Osteocyte (in vitro differentiated cells): ENCODE measurements around the gene SMIM9. TPM values are rescaled to one million over a fixed set of nuclear protein-coding genes. Genes with fewer than 3 reads are reported as not detected.

Source experiments
- DNase-seq: peaks from one replicate; pipeline ENCODE4 v3.0.0; 2021; ENCODE audit warnings: mixed read lengths; ENCODE audit not compliant: unreplicated experiment; ENCODE audit errors: extremely low spot score
- H3K27ac Mint-ChIP-seq: one replicate; pipeline ENCODE4 v1.8.0; 2021; ENCODE audit warnings: mild to moderate bottlenecking, mixed read lengths; ENCODE audit not compliant: unreplicated experiment
- H3K27me3 Mint-ChIP-seq: one replicate; pipeline ENCODE4 v1.8.0; 2021; ENCODE audit warnings: mixed read lengths; ENCODE audit not compliant: unreplicated experiment
- H3K36me3 Mint-ChIP-seq: one replicate; pipeline ENCODE4 v1.8.0; 2021; ENCODE audit warnings: mixed read lengths; ENCODE audit not compliant: unreplicated experiment
- H3K4me1 Mint-ChIP-seq: one replicate; pipeline ENCODE4 v1.8.0; 2021; ENCODE audit warnings: mixed read lengths; ENCODE audit not compliant: unreplicated experiment
- H3K4me3 Mint-ChIP-seq: one replicate; pipeline ENCODE4 v1.8.0; 2021; ENCODE audit warnings: mild to moderate bottlenecking, moderate library complexity, mixed read lengths; ENCODE audit not compliant: unreplicated experiment
- H3K9me3 Mint-ChIP-seq: one replicate; pipeline ENCODE4 v1.8.0; 2021; ENCODE audit warnings: mixed read lengths; ENCODE audit not compliant: unreplicated experiment
- CTCF ChIP-seq: fragments of 200-600 bp; sonication (generic); IDR thresholded peaks from 2 replicates; pipeline ENCODE4 v1.5.0; 2021; ENCODE audit warnings: antibody characterized with exemption, mild to moderate bottlenecking, moderate library complexity
- total RNA-seq: library from RNA; stranded (reverse); gene quantifications from 2 replicates; pipeline ENCODE4 v1.2.1, GENCODE V29; 2021

SMIM9 gene
- total RNA-seq, 1 donor from 2014 or later: not detected

DNA sequence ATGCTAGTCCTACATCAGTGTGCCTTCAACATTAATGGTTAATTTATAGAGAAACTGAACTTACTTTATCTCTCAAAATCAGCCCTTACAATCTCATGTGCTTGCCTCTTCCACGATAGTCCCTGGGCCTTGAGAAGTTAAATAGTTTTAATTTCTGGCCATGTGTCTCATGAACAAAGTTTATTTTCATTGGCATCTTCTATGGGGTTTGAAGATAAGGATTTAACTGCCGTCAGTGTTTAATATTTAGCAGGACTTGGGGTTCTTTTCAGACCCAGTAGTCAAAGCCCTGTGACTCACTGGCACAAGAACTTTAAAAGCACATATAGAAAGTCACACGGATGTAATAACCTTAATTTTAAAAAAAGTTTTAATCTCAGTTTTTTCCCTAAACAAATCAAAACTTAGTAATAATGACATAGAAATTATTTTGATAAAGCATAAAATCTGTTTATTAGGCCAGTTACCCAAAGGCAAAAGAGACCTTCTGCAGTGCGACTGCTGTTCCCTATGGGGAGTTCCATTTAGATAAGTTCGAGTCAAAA lies 19.1 kb downstream of the SMIM9 start:
- no peak for DNase-seq
- Mint-ChIP-seq H3K4me3 (no peak overlapping the region), H3K36me3 (no peaks in the 10 kb centered on the region), H3K9me3 (peaks cover 11% of the 10 kb centered on the region), H3K4me1 (no peaks in the 10 kb centered on the region), H3K27ac (no peak overlapping the region), H3K27me3 (peaks cover 25% of the 10 kb centered on the region)
- no peak for TF ChIP-seq CTCF

- no peak overlapping the region for H3K4me3 Mint-ChIP-seq
- no peak overlapping the region for H3K27ac Mint-ChIP-seq
- H3K27me3 Mint-ChIP-seq: peaks cover 22% of the 10 kb centered on the region
- H3K9me3 Mint-ChIP-seq: peaks cover 12% of the 10 kb centered on the region
- H3K36me3 Mint-ChIP-seq: no peaks in the 10 kb centered on the region
- no peak for DNase-seq
- H3K4me1 Mint-ChIP-seq: no peaks in the 10 kb centered on the region
- TF ChIP-seq CTCF: no peak
These were observed 20.7 kb downstream of the SMIM9 start for GRCh38 chrX:154813801-154814200.

GRCh38 chrX:154812341-154813101 lies 21.9 kb downstream of the SMIM9 start:
- no peaks in the 10 kb centered on the region for H3K4me1 Mint-ChIP-seq
- no peak overlapping the region for H3K4me3 Mint-ChIP-seq
- H3K27ac Mint-ChIP-seq: no peak overlapping the region
- DNase-seq: no peak
- H3K27me3 Mint-ChIP-seq: peaks cover 26% of the 10 kb centered on the region
- H3K9me3 Mint-ChIP-seq: peaks cover 22% of the 10 kb centered on the region
- no peak for TF ChIP-seq CTCF
- no peaks in the 10 kb centered on the region for H3K36me3 Mint-ChIP-seq

DNA sequence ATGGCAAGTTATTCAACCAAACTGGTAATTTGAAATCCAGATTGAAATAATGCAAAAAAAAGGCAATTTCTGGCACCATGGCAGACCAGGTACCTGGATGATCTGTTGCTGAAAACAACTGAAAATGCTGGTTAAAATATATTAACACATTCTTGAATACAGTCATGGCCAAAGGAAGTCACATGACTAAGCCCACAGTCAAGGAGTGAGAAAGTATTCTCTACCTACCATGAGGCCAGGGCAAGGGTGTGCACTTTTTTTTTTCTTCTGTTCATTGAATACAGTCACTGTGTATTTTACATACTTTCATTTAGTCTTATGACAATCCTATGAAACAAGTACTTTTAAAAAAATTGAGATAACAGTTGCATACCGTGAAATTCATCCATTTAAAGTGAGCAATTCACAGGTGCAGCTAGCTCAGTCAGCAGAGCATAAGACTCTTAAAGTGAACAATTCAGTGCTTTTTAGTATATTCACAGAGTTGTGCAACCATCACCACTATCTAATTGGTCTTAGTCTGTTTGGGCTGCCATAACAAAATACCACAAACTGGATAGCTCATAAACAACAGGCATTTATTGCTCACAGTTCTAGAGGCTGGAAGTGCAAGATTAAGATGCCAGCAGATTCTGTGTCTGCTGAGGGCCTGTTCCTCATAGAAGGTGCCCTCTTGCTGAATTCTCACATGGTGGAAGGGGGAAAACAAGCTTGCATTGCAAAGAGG lies 24.4 kb downstream of the SMIM9 start:
- no peak for TF ChIP-seq CTCF
- H3K27me3 Mint-ChIP-seq: peaks cover 24% of the 10 kb centered on the region
- H3K4me3 Mint-ChIP-seq: no peak overlapping the region
- no peaks in the 10 kb centered on the region for H3K36me3 Mint-ChIP-seq
- H3K9me3 Mint-ChIP-seq: peaks cover 24% of the 10 kb centered on the region
- DNase-seq: no peak
- no peak overlapping the region for H3K27ac Mint-ChIP-seq
- peaks cover 5% of the 10 kb centered on the region for H3K4me1 Mint-ChIP-seq
